HPDE6-E6E7 (cell line): ENCODE results near the gene UFL1.
"Not testable (repeated sequence)": the region's sequence is repeated elsewhere in the genome, so short reads cannot be mapped to it uniquely, and the experiment has no call there.

ENCODE experiments used
- DNase-seq: peaks from one replicate; pipeline ENCODE4 v3.0.0; 2011; ENCODE audit warnings: missing footprints; ENCODE audit errors: extremely low spot score

The UFL1 gene

DNA sequence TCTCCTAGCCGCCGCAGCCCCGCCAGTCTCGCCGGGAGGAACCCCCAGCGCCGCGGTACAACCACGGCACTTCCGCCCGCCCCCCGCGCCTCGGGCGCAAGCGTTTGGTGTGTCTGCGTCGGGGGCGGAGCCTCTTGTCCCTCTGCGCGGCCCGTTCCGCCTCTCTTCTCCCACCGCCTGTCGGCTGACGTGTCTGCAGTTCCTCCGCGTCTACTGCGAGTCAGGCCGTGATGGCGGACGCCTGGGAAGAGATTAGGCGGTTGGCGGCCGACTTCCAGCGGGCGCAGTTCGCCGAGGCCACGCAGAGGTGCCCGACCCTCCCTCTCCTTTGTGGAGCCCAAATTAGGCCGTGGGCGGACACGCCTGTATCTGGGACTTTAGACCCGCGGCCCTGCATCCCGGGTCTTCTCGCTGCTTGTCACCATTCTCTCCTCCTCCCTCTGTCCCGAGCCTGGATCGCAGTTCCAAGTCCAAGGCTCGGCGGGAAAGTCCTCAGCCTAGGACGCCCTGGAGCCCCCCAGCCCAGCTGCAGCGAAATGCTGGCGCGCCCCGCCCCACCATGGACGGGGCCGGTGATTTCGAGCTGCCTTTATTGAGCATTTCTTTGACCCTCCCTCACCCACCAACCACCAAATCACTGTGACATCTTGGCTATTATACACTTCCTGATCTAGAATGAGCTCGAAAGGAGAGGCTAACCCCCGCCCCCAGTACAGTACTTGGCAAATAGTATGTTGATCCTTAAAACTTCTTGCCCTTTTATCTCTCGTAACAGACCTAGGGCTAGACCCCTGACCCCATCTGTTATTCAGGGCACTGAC lies at the start of gene UFL1:
UFL1 (plus strand) TSS at position 163 of the 821 bp plus-strand sequence; CDS start at position 231, 68 bp downstream.
- peak; percentile 85 for DNase-seq

DNA sequence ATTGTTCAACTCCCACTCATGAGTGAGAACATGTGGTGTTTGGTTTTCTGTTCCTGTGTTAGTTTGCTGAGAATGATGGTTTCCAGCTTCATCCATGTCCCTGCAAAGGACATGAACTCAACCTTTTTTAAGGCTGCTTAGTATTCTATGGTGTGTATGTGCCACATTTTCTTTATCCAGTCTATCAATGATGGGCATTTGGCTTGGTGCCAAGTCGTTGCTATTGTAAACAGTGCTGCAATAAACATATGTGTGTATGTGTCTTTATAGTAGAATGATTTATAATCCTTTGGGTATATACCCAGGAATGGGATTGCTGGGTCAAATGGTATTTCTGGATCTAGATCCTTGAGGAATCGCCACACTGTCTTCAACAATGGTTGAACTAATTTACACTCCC lies 49.3 kb upstream of the UFL1 start:
- DNase-seq, result not testable (repeated sequence)

- DNase-seq, result no peak
These were observed 42.9 kb upstream of the UFL1 start for GRCh38 chr6:96478695-96479094.

GRCh38 chr6:96491926-96492325 lies 29.7 kb upstream of the UFL1 start:
- DNase-seq, result no peak

DNA sequence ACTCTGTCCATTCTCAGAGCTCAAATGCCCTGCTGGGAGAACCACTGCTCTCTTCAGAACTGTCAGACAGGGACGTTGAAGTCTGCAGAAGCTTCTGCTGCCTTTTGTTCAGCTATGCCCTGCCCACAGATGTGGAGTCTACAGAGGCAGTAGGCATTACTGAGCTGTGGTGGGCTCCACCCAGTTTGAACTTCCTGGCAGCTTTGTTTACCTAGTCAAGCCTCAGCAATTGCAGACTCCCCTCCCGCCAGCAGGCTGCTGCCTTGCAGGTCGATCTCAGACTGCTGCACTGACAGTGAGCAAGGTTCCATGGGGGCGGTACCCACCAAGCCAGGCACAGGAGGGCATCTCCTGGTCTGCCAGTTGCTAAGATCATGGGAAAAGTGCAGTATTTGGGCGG lies 21.8 kb upstream of the UFL1 start:
- no peak for DNase-seq

- no peak for DNase-seq
These were observed 18.7 kb upstream of the UFL1 start for GRCh38 chr6:96502915-96503314.

- DNase-seq, result no peak
These were observed 16.2 kb upstream of the UFL1 start for GRCh38 chr6:96505363-96505762.

GRCh38 chr6:96509281-96509680 lies 12.3 kb upstream of the UFL1 start:
- no peak for DNase-seq

- DNase-seq, result peak; percentile 2
These were observed 1.2 kb upstream of the UFL1 start for GRCh38 chr6:96520171-96521115.

DNA sequence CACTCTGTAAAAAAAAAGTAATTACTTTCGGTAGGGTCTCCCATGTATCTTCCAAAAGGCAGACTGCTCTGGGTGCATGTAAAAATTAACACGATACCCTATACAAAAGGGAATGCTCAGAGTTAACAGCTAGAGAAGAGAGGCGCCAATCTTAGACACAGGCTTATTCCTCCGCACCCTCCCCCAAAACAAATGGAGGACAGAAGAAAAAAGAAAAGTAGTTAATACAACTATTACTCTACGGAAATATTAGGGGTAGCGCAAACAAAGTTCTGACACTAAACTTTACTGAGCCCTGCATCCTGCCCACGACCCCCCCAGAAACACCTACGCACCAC lies 331 bp upstream of the UFL1 start:
- DNase-seq, result no peak

GRCh38 chr6:96522465-96523009 lies 931 bp downstream of the UFL1 start:
- no peak for DNase-seq

- no peak for DNase-seq
These were observed 6.6 kb downstream of the UFL1 start for GRCh38 chr6:96528193-96528592.

DNA sequence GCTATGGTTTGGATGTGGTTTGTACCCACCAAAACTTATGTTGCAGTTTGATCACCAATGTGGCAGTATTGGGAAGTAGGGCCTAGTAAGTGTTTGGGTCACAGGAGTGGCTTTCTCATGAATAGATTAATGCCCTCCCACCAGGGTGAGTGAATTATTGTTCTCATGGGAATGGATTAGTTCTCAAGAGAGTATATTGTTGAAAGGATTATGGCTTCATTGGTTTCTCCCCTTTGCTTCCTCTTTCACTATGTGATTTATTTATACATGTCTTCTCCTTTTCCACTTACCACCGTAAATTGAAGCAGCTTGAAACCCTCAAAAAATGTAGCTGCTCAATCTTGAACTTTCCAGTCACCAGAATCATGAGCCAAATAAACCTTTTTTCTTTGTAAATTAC lies 10.8 kb downstream of the UFL1 start:
- no peak for DNase-seq

GRCh38 chr6:96537726-96538125 lies 16.1 kb downstream of the UFL1 start:
- no peak for DNase-seq

- DNase-seq, result no peak
These were observed 21.1 kb downstream of the UFL1 start for GRCh38 chr6:96542702-96543101.

DNA sequence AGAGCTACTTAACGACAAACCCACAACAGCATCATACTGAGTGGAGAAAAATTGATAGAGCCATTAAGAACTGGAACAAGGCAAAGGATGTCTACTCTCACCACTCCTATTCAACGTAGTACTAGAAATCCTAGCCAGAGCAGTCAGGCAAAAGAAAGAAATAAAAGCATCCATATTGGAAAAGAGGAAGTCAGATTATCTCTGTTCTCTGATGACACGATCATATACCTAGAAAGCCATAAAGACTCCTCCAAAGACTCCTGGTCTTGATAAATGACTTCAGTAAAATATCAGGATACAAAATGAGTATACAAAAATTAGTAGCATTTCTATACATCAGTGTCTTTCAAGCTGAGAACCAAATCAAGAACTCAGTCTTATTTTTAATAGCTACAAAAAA lies 24.3 kb downstream of the UFL1 start:
- no peak for DNase-seq

GRCh38 chr6:96547654-96548053 lies 26.0 kb downstream of the UFL1 start:
- DNase-seq, result no peak

- DNase-seq, result no peak
These were observed 33.0 kb downstream of the UFL1 start for GRCh38 chr6:96554558-96554957.

DNA sequence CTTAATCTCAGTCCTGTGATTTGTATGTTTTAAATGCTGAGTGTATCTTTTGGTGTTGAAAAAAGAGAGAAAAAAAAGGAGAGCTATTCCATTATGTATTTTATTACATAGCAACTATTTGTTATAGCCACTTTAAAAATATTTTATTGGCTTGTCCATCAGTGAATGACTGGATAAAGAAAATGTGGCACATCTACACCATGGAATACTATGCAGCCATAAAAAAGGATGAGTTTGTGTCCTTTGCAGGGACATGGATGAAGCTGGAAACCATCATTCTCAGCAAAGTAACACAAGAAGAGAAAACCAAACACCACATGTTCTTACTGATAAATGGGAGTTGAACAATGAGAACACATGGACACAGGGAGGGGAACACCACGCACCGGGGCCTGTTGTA lies 38.1 kb downstream of the UFL1 start:
- not testable (repeated sequence) for DNase-seq

DNA sequence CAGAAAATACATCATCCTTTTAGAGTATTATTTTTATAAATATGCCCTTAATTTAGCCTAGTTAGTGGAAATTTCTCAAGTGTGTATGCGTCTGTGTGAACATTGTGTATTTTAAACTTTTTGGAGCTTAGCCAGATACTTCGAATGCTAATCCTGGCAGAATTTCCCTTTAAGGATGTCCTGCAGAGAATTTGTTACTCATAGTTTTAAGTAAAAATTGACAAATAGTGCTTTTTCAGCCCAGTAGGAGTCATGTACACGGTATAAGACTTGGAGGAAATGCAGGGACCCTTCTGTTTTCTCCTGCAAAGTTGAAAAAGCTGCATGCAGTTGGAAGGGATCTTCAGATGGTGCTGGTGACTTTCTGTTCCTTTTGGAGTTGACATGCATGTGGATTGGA lies 41.3 kb downstream of the UFL1 start, which contains the start of gene FHL5:
FHL5 (plus strand) TSS at position 243 of the 400 bp plus-strand sequence. CDS start 40,486 bp downstream, outside the sequence.
- no peak for DNase-seq

DNA sequence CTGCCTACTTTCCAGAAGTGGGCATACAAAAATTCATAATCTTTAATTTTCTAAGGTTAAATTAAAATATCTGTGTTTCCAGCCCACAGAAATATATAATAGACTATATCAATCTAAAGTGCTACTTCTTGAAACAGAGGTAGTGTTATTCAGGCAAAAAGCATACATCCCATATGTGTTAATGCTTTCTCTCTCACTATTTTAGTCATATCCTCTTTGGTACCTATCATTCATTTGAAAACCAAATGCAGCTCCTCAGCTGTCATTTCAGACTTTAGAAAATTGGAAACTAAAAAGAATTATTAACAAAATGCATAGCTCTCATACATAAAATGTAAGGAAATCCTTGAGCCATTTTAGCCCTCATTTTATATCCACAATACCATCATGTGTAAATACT lies 42.2 kb downstream of the UFL1 start:
- DNase-seq, result no peak

DNA sequence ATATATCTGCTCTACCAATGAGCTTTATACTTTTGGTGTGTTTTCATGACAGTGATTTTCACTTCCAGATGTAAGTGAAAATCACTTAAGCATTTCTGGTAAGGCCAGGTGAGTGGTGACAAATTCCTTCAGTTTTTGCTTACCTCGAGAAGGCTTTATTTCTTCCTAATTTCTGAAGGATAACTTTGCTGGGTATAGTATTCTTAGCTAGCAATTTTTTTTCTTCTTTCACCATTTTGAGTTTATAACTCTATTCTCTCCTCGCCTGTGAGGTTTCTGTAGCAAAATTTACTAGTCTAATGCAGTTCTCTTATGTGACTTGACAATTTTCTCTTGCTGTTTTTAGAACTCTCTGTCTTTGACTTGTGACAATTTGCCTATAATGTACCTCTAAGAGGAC lies 48.4 kb downstream of the UFL1 start:
- DNase-seq, result no peak
